NCI-H2029 treated with DMSO at 0.1 percent for 48 hours (cell line): Measurements from ENCODE around the gene LZTFL1.

Source experiments
- DNase-seq: peaks from one replicate; lab custom pipeline; 2025; lab: John Stamatoyannopoulos, UW

The LZTFL1 gene, protein sequence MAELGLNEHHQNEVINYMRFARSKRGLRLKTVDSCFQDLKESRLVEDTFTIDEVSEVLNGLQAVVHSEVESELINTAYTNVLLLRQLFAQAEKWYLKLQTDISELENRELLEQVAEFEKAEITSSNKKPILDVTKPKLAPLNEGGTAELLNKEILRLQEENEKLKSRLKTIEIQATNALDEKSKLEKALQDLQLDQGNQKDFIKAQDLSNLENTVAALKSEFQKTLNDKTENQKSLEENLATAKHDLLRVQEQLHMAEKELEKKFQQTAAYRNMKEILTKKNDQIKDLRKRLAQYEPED

DNA sequence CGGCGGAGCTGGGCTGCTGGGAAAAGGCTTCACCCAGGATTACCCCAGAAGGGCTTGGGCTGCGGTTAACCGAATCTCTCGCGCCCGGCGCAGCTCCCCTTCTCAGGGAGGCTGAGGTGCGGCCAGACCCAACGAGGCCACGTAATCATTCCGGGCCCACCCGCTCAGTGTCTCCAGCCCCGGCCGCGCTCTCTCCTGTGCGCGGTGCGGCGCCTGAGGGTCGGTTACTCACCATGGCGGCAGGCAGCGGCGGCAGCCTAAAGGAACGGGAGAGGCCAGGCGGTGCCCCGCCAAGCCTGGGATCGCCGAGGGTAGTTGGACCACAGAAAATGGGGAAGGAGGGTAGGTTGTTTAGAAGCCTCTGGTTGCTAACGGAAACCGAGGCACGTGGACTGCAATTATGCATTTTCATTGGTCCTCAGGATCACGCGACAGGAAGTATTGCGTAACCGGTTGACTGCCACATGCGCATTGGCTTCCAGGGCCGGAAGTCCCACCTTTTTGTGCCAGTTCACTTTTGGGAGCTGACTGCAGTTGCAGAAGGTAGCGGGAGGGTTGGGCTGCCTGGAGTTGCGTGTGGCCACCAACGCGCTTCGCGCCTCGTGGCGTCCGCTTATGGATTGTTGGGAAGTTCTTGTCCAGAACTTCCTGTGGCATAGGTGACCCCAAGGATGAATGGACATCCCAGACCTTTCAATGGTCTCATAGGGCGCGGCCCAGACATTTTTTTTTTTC, at the start of gene LZTFL1:
Gene LZTFL1 (minus strand): TSS at position 363 of the 735 bp plus-strand sequence. CDS start 128 bp downstream, at position 235.
- peak; percentile 95 for DNase-seq

DNA sequence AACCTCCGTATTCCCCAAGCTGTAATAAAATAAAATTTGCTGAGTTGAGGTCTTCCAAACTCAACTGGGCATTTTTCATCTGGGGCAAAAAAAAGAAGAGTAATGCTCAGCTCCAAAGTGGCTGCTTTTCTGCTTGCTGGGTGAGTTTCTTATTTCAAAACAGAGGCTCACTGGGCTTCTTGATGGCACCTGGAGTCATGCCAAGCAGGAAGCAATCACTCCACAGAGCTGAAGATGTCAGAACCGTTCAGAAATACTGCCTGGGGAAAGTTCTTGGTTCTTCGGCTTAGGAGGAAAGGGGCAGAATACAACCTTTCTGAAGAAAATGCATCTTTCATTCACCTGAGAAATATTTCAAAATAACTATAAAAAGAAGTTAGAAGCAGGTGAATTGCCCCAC, 48.5 kb upstream of the LZTFL1 start:
- peak; percentile 78 for DNase-seq

DNA sequence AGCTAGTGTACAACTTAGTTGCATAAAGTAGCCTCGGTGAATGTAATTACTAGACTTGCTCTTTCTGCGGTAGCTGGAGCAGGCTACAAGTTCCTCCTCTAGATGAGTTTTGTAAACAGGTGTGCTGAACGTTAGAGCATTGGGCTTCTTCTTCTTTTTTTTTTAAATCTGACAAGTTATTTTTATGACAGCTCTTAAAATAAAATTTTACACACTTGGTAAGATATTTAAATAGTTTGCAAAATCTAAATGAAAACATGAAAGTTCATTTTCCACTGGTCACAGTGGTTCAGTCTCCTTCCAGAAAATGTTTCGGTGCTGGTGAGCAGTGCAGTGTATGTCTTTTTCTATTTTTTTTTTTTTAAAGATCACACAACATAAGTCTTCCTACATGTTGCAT, 47.4 kb upstream of the LZTFL1 start:
- no peak for DNase-seq

DNA sequence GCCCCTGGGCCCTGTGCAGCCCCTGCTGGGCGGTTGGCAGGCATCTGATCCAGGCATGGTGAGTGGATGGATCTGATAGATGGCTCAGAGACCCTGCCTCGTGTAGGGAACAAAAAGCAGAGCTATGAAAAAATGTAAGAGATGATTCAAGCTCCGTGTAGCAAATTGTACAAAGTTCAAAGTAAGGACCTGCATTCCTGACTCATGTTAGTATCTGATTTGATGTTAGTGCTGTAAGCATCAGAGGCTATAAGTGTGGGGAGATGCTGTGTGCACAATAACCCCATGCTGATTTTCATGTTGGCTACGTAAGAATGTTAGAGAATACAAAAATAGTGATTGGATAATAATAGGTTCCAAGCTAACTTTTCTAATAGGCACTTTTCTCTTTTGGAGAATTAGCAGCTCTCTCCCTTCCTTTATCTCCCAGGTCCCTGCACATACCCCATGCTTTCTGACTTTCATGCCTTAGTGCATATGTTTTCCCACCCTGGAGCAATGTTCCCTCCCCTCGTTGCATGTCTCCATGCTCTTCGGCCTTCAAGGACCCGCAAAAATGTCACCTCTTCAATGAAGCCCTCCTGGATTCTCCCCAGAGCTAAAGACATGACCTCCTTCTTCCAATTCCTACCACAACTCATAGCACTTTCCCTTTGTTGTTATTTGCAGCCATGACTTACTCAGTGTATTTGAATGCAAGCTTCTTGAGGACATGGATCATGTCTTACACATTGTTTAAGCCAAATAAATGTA, 46.0 kb upstream of the LZTFL1 start:
- DNase-seq: no peak

DNA sequence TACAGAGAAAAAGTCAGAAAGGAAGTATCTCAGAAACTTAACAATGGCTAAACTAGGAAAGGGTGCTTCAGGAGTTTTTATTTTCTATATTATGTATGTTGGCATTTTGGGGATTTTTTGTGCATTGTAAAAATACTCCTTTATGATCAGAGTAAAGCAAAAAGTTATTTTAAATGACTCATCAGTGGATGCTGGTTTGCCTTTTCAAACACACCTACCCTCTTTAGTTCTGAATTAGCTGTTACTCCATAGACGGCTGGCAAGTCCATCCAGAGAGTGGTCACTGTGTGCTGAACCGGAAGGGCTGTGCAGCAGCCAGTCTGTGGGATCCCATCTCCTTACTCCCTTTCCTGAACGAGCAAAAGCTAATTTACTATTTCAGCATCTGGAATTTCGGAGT, 45.4 kb upstream of the LZTFL1 start:
- DNase-seq: no peak

DNA sequence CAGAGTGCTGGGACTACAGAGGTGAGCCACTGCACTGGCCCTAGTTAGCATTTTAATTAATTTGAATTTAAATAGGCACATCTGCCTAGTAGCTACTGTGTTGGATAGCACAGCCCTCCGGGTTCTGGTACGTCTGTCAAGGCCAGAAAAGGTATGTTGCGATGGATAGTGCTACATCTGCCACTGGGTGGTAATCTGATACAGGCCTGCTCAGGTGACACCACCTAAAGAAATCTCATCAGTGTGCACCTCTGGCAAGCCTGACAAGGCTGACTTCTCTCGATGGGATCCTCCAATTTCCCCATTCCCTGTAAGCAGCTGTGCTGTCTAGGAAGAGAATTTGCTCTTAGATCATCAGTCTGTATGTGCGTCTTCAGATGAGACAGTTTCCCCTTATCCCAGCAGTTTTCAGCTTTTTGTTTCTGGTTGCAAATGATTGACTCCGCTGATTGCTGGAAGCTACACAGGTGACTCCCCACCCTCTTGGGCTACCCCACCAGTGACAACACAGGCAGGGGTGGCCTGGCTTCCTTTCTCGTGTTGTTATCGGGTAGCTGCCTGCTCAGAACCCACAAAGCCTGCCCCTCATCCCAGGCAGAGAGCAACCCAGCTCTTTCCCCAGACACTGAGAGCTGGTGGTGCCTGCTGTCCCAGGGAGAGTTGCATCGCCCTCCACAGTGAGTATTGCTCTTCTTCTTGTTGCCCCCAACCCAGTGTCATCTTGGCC, 44.2 kb upstream of the LZTFL1 start, which contains the start of gene CCR9:
Gene CCR9 (plus strand): TSS at position 565 of the 727 bp plus-strand sequence. CDS start 8,391 bp downstream, outside the sequence.
- DNase-seq: peak; percentile 15

DNA sequence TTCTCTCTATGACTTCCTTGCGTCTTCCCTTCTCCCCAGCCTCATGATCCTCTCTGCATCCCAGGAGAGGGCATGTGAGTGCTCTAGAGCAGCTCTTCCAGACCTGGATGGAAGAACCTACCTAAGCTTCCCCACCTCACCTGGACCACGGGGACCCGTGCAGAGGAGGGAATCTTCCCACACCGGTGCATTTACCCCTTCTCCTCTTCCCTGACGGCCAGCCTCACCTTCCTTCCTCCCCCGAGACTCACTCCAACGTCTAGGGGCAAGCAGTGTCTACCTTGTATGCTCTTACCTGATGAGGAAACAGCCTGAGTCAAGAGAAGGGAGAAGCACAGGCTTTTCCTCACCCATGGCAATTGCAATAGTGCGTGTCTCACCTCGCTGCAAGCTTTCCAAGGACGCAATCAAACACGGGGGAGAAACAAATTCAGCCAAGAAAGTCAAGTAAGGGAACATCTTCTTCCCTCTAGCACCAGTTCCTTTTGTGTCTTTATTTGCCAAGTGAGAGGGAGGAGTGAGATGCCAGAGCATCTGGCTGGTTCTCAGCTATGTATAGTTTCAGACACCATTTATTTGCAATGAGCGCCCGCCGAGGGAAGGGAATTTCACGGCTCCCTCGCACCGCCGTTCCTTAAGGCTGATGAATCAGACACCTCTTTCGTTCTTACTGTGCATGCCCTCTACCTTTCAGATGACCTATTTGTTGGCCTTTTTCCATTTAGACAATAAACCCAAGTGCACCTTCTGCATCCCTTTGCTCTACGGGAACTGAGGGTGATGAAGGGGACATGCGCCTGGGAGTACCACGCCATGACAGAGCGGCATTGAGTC, 42.7 kb upstream of the LZTFL1 start:
- no peak for DNase-seq

DNA sequence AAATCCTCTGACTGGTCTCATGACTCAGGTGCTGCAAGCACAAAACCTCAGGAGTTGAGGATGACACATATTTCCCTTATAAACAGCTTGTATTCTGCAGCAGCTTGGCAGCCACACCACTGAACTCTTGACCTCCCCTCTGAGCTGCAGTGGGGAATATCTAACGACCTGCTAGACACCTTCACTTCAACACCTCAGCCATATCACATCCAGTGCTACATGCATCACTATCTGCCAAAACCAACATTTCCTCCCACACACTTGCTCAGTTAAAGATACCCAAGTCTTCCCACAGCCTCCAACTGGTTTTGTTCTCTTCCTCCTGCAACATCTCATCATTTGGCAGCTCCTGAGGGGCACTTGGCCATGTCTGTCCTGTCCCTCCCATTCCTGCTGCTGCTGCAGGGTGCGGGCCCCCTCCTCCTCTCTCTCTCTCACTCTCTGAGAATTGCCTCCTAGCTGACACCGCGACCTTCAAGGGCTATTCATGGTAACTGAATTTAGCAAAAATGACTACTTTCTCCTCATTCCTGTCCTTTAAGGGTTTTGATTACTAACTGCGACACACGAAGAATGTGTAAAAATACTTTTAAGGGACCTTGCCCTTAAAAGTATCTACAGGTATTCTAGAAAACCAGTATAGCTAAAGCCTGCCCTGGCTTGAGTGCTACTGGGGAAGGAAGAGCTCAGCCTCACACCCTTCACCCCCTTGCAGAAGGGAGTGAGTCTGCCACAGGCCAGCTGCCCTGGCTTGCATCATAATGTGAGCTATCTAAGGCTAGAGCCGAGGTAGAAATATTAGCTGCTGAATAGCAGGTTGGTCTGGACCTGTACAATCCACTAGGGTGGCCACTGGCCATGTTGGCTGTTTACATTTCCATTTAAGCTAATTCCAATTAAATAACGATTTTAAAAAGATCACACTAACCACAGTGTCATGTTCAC, 39.4 kb upstream of the LZTFL1 start:
- no peak for DNase-seq

DNA sequence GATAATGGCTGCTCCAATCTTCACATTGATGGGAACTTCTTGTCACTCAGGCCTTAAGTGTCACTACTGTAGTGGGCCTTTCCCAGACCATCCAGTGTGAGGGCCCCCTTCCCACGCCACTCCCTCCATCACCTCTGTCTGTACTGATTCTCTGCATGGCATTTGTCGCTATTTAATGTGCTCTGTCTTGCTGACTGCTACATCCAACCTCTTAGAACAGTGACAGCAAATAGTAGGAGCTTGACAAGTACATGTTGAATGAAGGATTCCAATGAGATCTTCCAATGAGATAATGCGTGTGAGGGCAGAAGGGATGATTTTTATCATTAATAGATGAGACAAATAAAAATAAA, 38.8 kb upstream of the LZTFL1 start:
- DNase-seq: no peak

DNA sequence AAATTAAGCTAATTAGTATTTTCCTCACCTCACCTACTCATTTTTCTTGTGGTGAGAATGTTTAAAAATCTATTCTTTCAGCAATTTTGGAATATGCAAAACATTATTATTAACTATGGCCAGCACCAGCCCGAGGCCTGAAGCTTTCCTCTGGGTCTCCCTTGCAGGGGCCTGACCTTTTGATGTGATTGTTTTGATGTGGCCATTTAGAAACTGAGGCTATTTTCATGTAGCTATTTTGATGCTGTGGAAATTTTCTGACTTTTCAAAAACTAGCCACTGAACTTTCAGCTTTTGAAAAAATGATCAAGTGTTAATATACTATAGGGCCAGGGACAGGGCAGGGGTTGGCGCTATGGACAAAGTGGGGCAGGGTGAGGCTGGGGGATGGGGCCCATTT, 36.2 kb upstream of the LZTFL1 start:
- DNase-seq: no peak

DNA sequence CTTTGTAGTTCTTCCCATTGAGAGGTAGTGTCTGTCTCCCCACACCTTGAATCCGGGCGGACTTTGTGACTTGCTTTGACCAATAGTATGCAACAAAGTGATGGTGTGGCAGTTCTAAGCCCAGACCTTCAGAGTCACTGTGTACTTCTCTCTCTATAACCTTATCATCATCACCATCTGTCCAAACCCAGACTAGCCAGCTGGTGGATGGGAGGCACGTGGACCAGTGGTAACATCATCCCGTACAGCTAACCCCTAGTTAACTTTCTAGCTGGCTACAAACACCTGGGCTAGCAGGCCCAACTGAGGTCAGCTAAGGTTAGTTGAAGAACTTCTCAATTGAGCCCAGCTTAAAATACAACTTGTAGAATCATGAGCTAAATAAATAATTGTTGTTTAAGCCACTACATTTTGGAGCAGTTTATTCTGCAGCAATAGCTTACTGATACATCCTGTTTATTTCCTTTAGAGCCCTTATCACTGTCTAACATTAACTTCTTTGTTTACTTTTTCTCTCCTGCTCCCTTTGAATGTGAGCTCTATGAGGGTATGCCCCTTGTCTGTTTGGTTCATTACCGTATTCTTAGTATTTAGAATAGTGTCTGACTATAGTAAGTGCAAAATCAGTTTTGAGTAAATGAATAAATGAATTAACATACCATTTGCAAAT, 32.9 kb upstream of the LZTFL1 start:
- no peak for DNase-seq

DNA sequence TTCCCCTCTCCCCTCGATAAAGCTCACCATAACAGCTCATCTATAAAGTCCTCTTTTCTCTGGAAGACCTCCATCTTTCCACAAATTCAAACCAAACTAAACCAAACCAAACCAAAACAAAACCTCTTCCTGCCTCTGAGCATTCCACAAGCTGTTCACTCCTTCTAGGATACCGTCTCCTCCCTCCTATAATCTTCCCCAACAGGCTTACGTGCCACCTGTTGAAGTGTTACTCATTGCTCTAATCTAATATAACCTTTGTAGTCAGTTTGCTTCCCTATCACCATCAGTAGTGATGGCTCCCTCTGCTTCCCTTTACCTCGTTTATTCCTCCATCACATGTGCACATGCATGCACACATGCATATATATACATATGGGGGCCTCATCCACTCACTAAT, 31.7 kb upstream of the LZTFL1 start:
- no peak for DNase-seq

DNA sequence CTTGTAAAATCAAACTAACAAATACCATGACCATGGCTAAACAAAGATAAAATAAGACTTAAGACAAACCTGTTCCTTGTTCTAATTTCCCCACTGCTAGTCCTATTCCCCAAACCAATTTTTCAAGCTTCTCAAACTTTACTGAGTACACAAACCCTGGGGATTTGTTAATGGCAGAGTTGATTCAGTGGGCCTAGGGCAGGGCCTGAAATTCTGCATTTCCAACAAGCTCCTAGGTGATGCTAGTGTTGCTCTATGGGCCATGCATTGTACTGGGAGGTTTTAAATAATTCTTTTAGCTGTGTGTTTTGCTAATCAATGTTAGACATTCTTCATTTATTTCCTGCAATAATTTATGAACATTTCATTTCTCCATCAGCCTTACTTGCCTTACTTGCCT, 31.1 kb upstream of the LZTFL1 start:
- no peak for DNase-seq

DNA sequence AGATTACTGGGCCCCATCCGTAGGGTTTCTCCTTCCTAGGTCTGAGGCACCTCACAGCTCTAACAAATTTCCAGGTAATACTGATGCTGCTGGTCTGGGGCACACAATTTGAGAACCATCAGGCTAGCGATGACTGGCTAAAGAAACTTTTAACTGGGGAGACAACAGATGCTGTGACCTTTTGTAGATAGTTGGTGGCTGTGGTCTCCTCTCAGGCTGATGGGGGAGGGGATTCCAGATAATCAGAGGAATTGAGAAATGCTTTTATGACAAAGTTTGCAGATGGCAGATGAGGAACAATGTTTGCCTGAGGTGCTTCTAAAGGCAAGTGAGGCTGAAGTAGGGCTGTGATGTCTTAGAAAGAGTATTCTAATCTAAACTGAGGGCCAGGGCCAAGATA, 30.6 kb upstream of the LZTFL1 start:
- DNase-seq: no peak

DNA sequence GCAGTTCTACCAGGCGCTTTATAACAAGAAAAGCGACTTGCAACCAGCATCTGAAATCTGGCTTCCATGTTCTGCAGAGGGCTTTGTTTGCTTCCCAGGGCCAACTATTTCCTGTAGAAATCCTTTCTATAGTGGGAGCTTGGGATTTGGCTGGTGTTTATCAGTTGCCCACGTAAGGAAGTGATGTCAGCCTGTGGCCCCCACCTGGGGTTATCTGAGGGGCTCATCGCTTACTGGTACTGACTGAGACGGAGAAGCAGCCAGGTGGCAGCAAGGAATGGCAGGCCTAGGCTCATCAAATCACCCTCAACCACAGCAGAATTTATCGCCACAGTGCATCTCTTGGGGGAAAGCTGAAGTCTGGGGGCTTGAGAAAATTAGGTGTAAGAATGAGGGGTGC, 29.9 kb upstream of the LZTFL1 start:
- no peak for DNase-seq

DNA sequence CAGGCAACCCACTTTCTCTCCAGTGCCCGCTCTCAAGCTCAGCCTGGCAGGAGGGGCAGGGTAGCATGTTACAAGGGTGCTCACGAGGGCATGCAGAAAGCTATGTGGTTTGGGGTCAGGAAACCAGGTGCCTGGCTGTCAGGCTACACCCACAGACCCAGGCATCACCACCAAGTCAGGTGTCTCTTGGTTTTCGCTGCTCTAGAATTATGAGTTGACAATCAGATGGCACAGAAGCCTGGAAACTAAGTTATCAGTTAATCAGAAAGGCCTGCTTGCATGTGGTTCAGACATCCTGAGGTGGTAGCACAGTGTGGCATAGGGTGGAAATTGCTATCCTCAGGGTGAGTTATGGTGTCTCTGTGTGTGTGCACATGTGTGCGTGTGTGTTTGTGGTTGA, 28.2 kb upstream of the LZTFL1 start:
- no peak for DNase-seq

DNA sequence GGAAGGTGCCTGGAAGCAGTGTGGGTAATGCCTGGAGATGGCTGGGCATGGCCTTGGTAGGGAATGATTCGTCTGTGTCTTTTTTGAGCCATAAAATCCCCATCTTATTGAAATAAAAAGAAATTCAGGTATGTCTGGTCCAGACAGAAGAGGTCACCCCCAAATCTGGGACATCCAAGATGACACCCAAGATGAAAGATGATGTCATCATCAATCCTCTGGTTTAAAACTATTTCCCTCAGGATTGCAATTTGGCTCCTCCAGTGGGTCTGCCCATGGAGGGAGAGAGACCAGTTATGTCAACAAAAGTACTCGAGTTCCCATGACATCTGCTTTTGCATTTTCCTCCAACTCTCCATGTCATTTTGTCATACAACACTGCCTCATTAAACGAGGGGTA, 27.7 kb upstream of the LZTFL1 start:
- DNase-seq: no peak

DNA sequence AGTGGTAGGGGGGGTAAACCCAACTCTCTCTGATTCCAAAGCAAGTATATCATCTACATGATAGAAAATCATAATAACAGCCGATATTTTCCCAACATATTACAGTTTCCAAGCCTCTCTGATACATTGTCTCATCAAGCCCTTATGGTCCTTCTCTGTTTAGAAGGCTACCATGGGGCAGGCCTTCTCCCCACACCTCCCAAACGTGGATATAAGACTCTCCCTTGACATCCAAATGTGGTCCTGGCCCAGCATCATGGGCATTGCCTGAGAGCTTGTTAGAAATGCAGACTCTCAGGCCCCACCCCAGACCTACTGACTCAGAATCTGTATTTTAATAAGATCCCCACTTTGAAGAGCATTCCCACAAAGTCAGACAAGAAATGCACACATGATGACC, 26.7 kb upstream of the LZTFL1 start:
- no peak for DNase-seq

DNA sequence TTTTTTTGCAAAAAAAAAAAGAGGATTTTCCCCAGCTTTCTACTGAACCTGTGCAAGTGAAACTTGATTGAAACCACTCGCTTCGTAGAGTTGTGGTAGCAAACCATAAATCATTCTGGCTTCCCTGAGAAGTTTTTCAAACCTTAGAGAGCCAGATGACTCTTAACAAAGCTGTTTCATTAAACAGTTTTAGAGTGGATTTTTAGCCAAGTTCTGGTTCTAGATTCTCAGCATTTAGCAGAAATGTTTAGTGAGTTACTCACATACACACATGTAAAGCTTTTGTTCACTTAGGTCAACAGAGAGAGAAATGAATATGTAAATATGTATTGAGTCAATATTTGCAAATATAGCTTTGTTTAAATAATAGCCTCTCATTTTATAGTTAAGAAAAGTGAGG, 26.3 kb upstream of the LZTFL1 start:
- DNase-seq: no peak

DNA sequence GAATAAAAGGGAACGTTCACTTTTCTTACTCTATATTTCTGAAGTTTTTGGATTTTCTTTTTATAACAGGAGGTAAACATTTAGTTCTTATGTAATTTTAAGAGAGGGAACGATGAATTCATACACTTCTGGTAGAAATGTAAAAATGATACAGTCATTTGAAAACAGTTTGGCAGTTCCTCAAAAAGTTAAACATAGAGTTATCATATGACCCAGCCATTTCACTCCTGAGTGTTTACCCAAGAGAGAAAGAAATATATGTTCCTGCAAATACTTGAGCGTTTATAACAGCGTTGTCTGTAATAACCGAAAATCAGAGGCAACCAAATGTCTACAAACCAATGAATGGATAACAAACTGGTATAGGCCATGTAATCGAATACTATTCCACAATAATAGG, 23.6 kb upstream of the LZTFL1 start:
- no peak for DNase-seq
